Measurements from ENCODE around the gene DUOXA1. TPM values are rescaled to one million over a fixed set of nuclear protein-coding genes. Genes with fewer than 3 reads are reported as not detected.

DUOXA1 gene
- polyA plus RNA-seq, 4 donors: 0.18 to 0.89 (median 0.37) TPM

DNA sequence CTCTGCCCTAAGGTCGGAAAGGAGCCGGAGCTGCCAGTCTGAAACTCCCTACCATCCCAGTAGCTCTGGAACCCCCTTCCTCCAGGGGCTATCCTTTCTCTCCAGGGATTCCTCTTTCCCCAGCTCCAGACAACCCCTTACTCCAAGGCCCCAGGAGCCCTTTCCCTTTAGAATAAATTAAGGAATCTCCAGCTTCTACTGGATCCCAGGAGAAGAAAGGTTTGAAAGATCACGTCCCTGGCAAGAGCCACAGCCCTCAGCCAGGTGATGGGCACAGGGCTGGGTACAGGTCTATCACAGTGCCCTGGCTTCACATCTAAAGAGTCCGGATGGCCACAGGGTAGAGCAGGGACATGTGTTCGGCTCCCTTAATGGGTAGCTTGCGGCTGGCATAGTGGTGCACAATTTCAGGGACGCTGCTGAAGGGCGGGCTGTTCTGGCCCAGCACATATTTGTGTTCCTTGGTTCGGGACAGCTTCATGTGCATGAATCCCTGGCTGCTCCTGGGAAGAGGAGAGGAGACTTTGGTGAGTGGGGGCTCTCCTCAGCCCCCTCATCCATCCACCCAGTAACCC lies 38.0 kb upstream of the DUOXA1 start:
- Histone ChIP-seq H3K36me3 (ENCODE audit: control insufficient read depth in 3 of 3, insufficient read depth in 2 of 3, low read depth in 1 of 3, low read length in 3 of 3) (peaks cover 0 to 28% (median 0%) of the 10 kb centered on the region in 3 donors), H3K4me3 (ENCODE audit: low read depth in 1 of 3, low read length in 3 of 3) (peak overlapping the region; percentile 54 to 70 (median 68)), H3K4me1 (ENCODE audit: control insufficient read depth in 3 of 3, insufficient read depth in 2 of 3, low read depth in 1 of 3, low read length in 2 of 3) (peaks cover 0 to 3% (median 3%) of the 10 kb centered on the region in 3 donors), H3K27ac (ENCODE audit: low read depth in 1 of 3, low read length in 2 of 3) (peak overlapping the region; percentile 81 to 96 (median 89)), H3K27me3 (ENCODE audit: control insufficient read depth in 3 of 3, insufficient read depth in 3 of 3, low read length in 3 of 3) (no peaks in the 10 kb centered on the region), H3K9me3 (ENCODE audit: control insufficient read depth in 2 of 2, insufficient read depth in 1 of 2, low read depth in 1 of 2, low read length in 1 of 2) (no peaks in the 10 kb centered on the region)
- FAIRE-seq: no peak
- 63 to 68% (median 64%) methylated on average over 9 of the region's 9 CpGs for WGBS, 3 donors
- DNase-seq: no peak

DNA sequence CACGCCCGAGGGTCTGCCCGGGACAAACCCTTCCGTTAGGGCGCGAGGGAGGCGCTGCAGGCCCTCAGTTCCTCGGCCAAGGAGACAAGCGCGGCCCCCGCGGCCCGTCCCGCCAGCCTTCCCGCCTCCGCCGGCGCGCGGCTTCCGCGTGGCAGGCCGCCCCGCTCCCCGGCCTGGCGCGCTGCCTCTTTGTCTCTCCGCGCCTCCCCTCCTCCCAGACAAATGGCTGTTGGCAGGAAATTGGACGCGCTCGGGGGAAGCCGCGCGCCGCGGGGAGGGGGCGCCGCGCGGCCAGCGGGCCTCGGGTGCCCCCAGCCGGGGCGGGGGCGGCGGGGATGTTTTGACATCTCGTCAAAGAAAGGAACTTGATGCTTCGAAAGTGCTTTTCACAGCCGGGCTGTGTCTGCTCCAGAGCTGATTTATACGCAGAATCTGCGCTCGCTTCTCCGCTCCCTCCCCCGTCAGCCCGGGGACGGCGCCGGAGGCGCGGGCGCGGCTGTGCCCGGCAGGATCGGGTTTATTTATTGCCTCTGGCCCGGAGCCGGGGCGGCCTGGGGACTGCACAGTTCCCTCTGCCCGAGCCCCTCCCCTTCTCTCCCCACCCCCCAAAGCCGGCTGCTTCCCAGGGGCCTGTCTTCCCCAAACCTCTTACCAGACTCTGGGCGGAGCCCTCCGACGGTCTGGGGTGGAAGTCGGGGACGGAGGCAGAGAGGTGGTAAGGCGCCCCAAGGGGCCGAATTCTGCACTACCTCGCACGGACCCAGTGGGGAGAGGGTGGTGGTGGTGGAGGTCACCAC lies 37.4 kb upstream of the DUOXA1 start:
- 0 to 1% (median 1%) methylated on average over 46 to 79 of the region's 79 CpGs for WGBS, 3 donors
- Histone ChIP-seq H3K27ac (ENCODE audit: low read depth in 1 of 3, low read length in 2 of 3) (peak overlapping the region; percentile 81 to 96 (median 89)), H3K36me3 (ENCODE audit: control insufficient read depth in 3 of 3, insufficient read depth in 2 of 3, low read depth in 1 of 3, low read length in 3 of 3) (peaks cover 0 to 22% (median 0%) of the 10 kb centered on the region in 3 donors), H3K9me3 (ENCODE audit: control insufficient read depth in 2 of 2, insufficient read depth in 1 of 2, low read depth in 1 of 2, low read length in 1 of 2) (no peaks in the 10 kb centered on the region), H3K4me3 (ENCODE audit: low read depth in 1 of 3, low read length in 3 of 3) (peak overlapping the region; percentile 54 to 70 (median 68)), H3K4me1 (ENCODE audit: control insufficient read depth in 3 of 3, insufficient read depth in 2 of 3, low read depth in 1 of 3, low read length in 2 of 3) (peaks cover 0 to 3% (median 3%) of the 10 kb centered on the region in 3 donors), H3K27me3 (ENCODE audit: control insufficient read depth in 3 of 3, insufficient read depth in 3 of 3, low read length in 3 of 3) (no peaks in the 10 kb centered on the region)
- no peak for FAIRE-seq
- peak; percentile 86 for DNase-seq

DNA sequence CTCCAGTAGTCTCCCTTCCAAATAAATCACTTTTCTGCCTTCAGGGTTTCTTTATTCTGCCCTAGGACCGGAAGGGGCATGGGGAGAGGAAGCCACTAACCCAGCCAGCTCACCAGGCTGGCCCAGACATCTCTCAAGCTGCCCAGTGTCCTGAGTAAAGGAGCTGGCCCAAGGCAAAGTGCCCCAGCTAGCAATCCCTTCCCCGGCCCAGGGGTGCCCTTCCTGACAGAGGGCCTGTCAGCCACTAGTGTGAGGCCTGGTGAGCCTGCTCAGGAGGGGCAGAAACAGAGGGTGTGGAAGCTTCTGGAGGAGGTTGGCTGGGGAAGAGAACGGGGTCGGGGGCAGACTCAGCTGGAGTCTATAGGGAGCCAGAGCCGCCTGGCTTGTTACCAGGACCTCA lies 35.9 kb upstream of the DUOXA1 start:
- FAIRE-seq: no peak
- H3K27ac ChIP-seq (ENCODE audit: low read depth in 1 of 3, low read length in 2 of 3): peak overlapping the region in 1 of 3 donors; percentile 96

DNA sequence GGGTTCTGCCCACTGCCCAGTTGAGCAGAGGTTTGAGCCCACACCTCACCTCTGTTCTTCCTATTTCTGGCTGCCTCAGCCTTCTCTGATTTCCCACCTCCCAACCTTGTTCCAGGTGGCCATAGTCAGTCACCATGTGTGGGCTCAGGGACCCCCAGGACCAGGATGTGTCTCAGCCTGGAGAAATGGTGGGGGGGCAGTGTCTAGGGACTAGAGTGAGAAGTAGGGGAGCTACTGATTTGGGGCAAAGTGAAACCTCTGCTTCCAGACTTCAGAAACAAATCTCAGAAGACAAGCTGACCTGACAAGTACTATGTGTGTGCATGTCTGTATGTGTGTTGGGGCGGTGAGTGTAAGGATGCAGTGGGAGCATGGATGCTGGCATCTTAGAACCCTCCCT lies 35.2 kb upstream of the DUOXA1 start:
- peaks cover 0 to 15% (median 0%) of the 10 kb centered on the region in 3 donors for H3K36me3 ChIP-seq (ENCODE audit: control insufficient read depth in 3 of 3, insufficient read depth in 2 of 3, low read depth in 1 of 3, low read length in 3 of 3)
- no peak overlapping the region for H3K4me3 ChIP-seq (ENCODE audit: low read depth in 1 of 3, low read length in 3 of 3)
- no peaks in the 10 kb centered on the region for H3K27me3 ChIP-seq (ENCODE audit: control insufficient read depth in 3 of 3, insufficient read depth in 3 of 3, low read length in 3 of 3)
- peaks cover 0 to 3% (median 3%) of the 10 kb centered on the region in 3 donors for H3K4me1 ChIP-seq (ENCODE audit: control insufficient read depth in 3 of 3, insufficient read depth in 2 of 3, low read depth in 1 of 3, low read length in 2 of 3)
- WGBS, 3 donors: 73 to 100% (median 97%) methylated on average over 1 of the region's 1 CpG
- no peak overlapping the region for H3K27ac ChIP-seq (ENCODE audit: low read depth in 1 of 3, low read length in 2 of 3)
- FAIRE-seq: no peak
- no peaks in the 10 kb centered on the region for H3K9me3 ChIP-seq (ENCODE audit: control insufficient read depth in 2 of 2, insufficient read depth in 1 of 2, low read depth in 1 of 2, low read length in 1 of 2)
- no peak for DNase-seq

More for the DNA sequence above, 35.9 kb upstream of the DUOXA1 start:
- H3K9me3 ChIP-seq (ENCODE audit: control insufficient read depth in 2 of 2, insufficient read depth in 1 of 2, low read depth in 1 of 2, low read length in 1 of 2): no peaks in the 10 kb centered on the region
- no peaks in the 10 kb centered on the region for H3K27me3 ChIP-seq (ENCODE audit: control insufficient read depth in 3 of 3, insufficient read depth in 3 of 3, low read length in 3 of 3)
- H3K36me3 ChIP-seq (ENCODE audit: control insufficient read depth in 3 of 3, insufficient read depth in 2 of 3, low read depth in 1 of 3, low read length in 3 of 3): peaks cover 0 to 16% (median 0%) of the 10 kb centered on the region in 3 donors
- 68 to 83% (median 83%) methylated on average over 5 of the region's 5 CpGs for WGBS, 3 donors
- no peak for DNase-seq
- H3K4me1 ChIP-seq (ENCODE audit: control insufficient read depth in 3 of 3, insufficient read depth in 2 of 3, low read depth in 1 of 3, low read length in 2 of 3): peaks cover 0 to 3% (median 3%) of the 10 kb centered on the region in 3 donors
- H3K4me3 ChIP-seq (ENCODE audit: low read depth in 1 of 3, low read length in 3 of 3): no peak overlapping the region

DNA sequence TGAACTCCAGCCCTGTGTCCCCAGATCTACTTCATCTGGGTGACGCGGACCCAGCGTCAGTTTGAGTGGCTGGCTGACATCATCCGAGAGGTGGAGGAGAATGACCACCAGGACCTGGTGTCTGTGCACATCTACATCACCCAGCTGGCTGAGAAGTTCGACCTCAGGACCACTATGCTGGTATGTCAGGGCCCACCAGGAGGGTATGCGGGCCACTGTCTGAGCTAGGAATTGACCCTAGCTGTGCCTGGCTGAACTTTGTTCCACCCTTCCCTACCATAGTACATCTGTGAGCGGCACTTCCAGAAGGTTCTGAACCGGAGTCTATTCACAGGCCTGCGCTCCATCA lies 33.8 kb upstream of the DUOXA1 start:
- no peaks in the 10 kb centered on the region for H3K27me3 ChIP-seq (ENCODE audit: control insufficient read depth in 3 of 3, insufficient read depth in 3 of 3, low read length in 3 of 3)
- no peak for DNase-seq
- WGBS, 3 donors: 69 to 84% (median 84%) methylated on average over 9 of the region's 9 CpGs
- no peak for FAIRE-seq
- H3K9me3 ChIP-seq (ENCODE audit: control insufficient read depth in 2 of 2, insufficient read depth in 1 of 2, low read depth in 1 of 2, low read length in 1 of 2): no peaks in the 10 kb centered on the region
- no peak overlapping the region for H3K27ac ChIP-seq (ENCODE audit: low read depth in 1 of 3, low read length in 2 of 3)
- H3K36me3 ChIP-seq (ENCODE audit: control insufficient read depth in 3 of 3, insufficient read depth in 2 of 3, low read depth in 1 of 3, low read length in 3 of 3): peaks cover 0 to 9% (median 0%) of the 10 kb centered on the region in 3 donors
- no peak overlapping the region for H3K4me3 ChIP-seq (ENCODE audit: low read depth in 1 of 3, low read length in 3 of 3)
- peaks cover 0 to 3% (median 3%) of the 10 kb centered on the region in 3 donors for H3K4me1 ChIP-seq (ENCODE audit: control insufficient read depth in 3 of 3, insufficient read depth in 2 of 3, low read depth in 1 of 3, low read length in 2 of 3)

DNA sequence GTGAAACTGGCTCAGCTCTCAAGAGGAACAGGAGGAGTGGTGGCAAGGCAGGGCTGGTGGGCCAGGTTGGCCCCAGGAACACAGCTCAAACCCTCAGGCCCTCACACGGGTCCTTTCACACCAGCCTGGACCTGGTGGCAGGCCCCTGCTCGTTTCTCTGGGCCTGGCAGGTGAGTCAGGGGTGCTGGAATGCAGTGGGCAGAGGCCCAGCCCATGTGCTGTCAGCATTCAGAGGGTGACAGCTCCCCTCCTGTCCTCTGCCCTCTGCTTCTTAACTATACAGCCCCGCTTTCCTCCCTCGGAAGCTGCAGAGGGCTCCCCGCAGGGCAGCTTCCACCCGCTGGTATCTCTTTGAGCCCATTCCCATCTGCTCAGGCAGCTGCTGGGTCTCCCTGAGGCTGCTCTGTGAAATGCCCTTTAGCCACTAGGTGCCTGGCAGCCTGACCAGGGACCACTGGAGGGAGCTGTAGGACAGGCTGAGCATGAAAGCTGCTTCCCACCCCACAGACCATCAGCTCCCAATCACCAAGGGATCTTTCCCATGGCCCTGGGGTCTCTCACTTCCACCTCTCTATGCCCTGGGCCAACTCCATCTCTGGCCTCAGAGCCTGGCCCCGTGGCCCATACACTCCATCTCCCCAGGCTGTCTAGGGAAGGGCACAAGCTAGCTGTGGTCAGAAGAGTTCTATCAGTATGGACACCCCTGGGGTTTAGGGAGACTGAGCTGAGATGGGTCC lies 33.3 kb upstream of the DUOXA1 start:
- 10 to 12% (median 11%) methylated on average over 6 to 7 of the region's 7 CpGs for WGBS, 3 donors
- Histone ChIP-seq H3K36me3 (ENCODE audit: control insufficient read depth in 3 of 3, insufficient read depth in 2 of 3, low read depth in 1 of 3, low read length in 3 of 3) (peaks cover 0 to 7% (median 0%) of the 10 kb centered on the region in 3 donors), H3K27ac (ENCODE audit: low read depth in 1 of 3, low read length in 2 of 3) (no peak overlapping the region), H3K9me3 (ENCODE audit: control insufficient read depth in 2 of 2, insufficient read depth in 1 of 2, low read depth in 1 of 2, low read length in 1 of 2) (no peaks in the 10 kb centered on the region), H3K4me3 (ENCODE audit: low read depth in 1 of 3, low read length in 3 of 3) (no peak overlapping the region), H3K27me3 (ENCODE audit: control insufficient read depth in 3 of 3, insufficient read depth in 3 of 3, low read length in 3 of 3) (no peaks in the 10 kb centered on the region), H3K4me1 (ENCODE audit: control insufficient read depth in 3 of 3, insufficient read depth in 2 of 3, low read depth in 1 of 3, low read length in 2 of 3) (peaks cover 0 to 3% (median 3%) of the 10 kb centered on the region in 3 donors)
- peak; percentile 68 to 87 for DNase-seq
- no peak for FAIRE-seq

DNA sequence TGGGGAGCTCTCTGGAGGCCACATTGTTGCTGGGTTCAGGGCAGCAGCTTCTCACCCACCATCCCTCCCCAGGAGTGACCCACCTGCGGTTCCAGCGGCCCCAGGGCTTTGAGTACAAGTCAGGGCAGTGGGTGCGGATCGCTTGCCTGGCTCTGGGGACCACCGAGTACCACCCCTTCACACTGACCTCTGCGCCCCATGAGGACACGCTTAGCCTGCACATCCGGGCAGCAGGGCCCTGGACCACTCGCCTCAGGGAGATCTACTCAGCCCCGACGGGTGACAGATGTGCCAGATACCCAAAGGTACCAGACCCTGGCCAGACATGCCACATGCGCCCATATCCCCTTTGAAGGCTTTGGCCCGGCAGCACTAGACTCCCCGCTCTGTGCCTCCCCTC lies 32.0 kb upstream of the DUOXA1 start:
- H3K9me3 ChIP-seq (ENCODE audit: control insufficient read depth in 2 of 2, insufficient read depth in 1 of 2, low read depth in 1 of 2, low read length in 1 of 2): no peaks in the 10 kb centered on the region
- no peak overlapping the region for H3K27ac ChIP-seq (ENCODE audit: low read depth in 1 of 3, low read length in 2 of 3)
- 91 to 97% (median 95%) methylated on average over 14 of the region's 14 CpGs for WGBS, 3 donors
- DNase-seq: no peak
- no peaks in the 10 kb centered on the region for H3K27me3 ChIP-seq (ENCODE audit: control insufficient read depth in 3 of 3, insufficient read depth in 3 of 3, low read length in 3 of 3)
- H3K36me3 ChIP-seq (ENCODE audit: control insufficient read depth in 3 of 3, insufficient read depth in 2 of 3, low read depth in 1 of 3, low read length in 3 of 3): peaks cover 0 to 6% (median 0%) of the 10 kb centered on the region in 3 donors
- FAIRE-seq: no peak
- H3K4me1 ChIP-seq (ENCODE audit: control insufficient read depth in 3 of 3, insufficient read depth in 2 of 3, low read depth in 1 of 3, low read length in 2 of 3): peaks cover 0 to 3% (median 0%) of the 10 kb centered on the region in 3 donors
- H3K4me3 ChIP-seq (ENCODE audit: low read depth in 1 of 3, low read length in 3 of 3): no peak overlapping the region

DNA sequence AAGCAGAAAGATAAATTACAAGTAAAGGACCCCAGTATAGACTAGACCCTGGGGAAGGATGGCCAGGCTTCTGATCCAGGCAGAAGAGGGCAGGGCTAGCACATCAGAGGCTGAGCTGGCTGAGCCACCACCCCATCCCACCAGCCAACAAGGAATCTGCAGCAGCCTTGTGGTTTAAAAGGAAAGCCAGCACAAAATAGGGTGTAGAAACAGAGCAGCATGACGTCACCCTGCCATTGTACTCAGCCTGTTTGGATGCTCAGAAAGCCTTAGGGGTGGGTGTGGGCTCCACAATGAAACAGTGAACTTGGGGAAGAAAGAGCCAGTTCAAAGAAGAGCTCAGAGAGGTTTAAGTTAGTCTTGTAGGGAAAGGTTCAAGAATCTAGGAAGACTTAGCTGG lies 28.3 kb upstream of the DUOXA1 start:
- H3K27ac ChIP-seq (ENCODE audit: low read depth in 1 of 3, low read length in 2 of 3): no peak overlapping the region
- H3K27me3 ChIP-seq (ENCODE audit: control insufficient read depth in 3 of 3, insufficient read depth in 3 of 3, low read length in 3 of 3): no peaks in the 10 kb centered on the region
- no peaks in the 10 kb centered on the region for H3K4me1 ChIP-seq (ENCODE audit: control insufficient read depth in 3 of 3, insufficient read depth in 2 of 3, low read depth in 1 of 3, low read length in 2 of 3)
- 55 to 80% (median 62%) methylated on average over 1 of the region's 1 CpG for WGBS, 3 donors
- H3K36me3 ChIP-seq (ENCODE audit: control insufficient read depth in 3 of 3, insufficient read depth in 2 of 3, low read depth in 1 of 3, low read length in 3 of 3): peaks cover 0 to 7% (median 0%) of the 10 kb centered on the region in 3 donors
- no peak for DNase-seq
- H3K9me3 ChIP-seq (ENCODE audit: control insufficient read depth in 2 of 2, insufficient read depth in 1 of 2, low read depth in 1 of 2, low read length in 1 of 2): no peaks in the 10 kb centered on the region
- no peak for FAIRE-seq
- no peak overlapping the region for H3K4me3 ChIP-seq (ENCODE audit: low read depth in 1 of 3, low read length in 3 of 3)

All from small intestine (tissue), 7 donors.